MM.1S (cell line): Measurements from ENCODE around the gene ARL15.

Experiments
- DNase-seq: peaks from one replicate; pipeline ENCODE4 v3.0.0-alpha.2; 2015
- H2AFZ ChIP-seq: fragments of 300-600 bp; sonication (generic); 2 replicates; pipeline ENCODE4 v1.6.0; 2016; ENCODE audit warnings: antibody characterized with exemption, low read length
- H3F3A ChIP-seq: fragments of 300-600 bp; sonication (generic); 2 replicates; pipeline ENCODE4 v1.6.1; 2016; ENCODE audit warnings: mild to moderate bottlenecking, antibody characterized with exemption, low read length, moderate library complexity, mixed read lengths; ENCODE audit not compliant: insufficient read depth
- H3K27ac ChIP-seq: fragments of 300-600 bp; sonication (generic); 2 replicates; pipeline ENCODE4 v1.5.1; 2016; ENCODE audit warnings: mild to moderate bottlenecking, low read length
- H3K27me3 ChIP-seq: fragments of 300-600 bp; sonication (generic); replicated peaks from 2 replicates; pipeline ENCODE4 v1.6.0; 2016; ENCODE audit warnings: low read length; ENCODE audit not compliant: insufficient read depth
- H3K36me3 ChIP-seq: fragments of 300-600 bp; sonication (generic); replicated peaks from 2 replicates; pipeline ENCODE4 v1.6.1; 2016; ENCODE audit warnings: mild to moderate bottlenecking, low read length, mixed read lengths; ENCODE audit not compliant: insufficient read depth
- H3K4me1 ChIP-seq: fragments of 300-600 bp; sonication (generic); 2 replicates; pipeline ENCODE4 v1.6.1; 2016; ENCODE audit warnings: low read length, mixed read lengths
- H3K4me2 ChIP-seq: fragments of 300-600 bp; sonication (generic); 2 replicates; pipeline ENCODE4 v1.6.0; 2016; ENCODE audit warnings: low read depth, low read length
- H3K4me3 ChIP-seq: fragments of 300-600 bp; sonication (generic); 2 replicates; pipeline ENCODE4 v1.5.1; 2016; ENCODE audit warnings: low read length, mixed read lengths
- H3K79me2 ChIP-seq: fragments of 300-600 bp; sonication (generic); 2 replicates; pipeline ENCODE4 v1.6.1; 2016; ENCODE audit warnings: mixed run types, low read length, mixed read lengths
- H3K9ac ChIP-seq: fragments of 300-600 bp; sonication (generic); 2 replicates; pipeline ENCODE4 v1.6.1; 2016; ENCODE audit warnings: low read length, mixed read lengths
- H3K9me2 ChIP-seq: fragments of 300-600 bp; sonication (generic); replicated peaks from 2 replicates; pipeline ENCODE4 v1.6.1; 2016; ENCODE audit warnings: mild to moderate bottlenecking, low read length, mixed read lengths; ENCODE audit not compliant: insufficient read depth
- H3K9me3 ChIP-seq: fragments of 300-600 bp; sonication (generic); replicated peaks from 2 replicates; pipeline ENCODE4 v1.6.1; 2016; ENCODE audit warnings: mild to moderate bottlenecking, low read length, mixed read lengths; ENCODE audit not compliant: insufficient read depth
- H4K20me1 ChIP-seq: fragments of 300-600 bp; sonication (generic); 2 replicates; pipeline ENCODE4 v1.6.1; 2016; ENCODE audit warnings: mild to moderate bottlenecking, low read length, moderate library complexity, mixed read lengths; ENCODE audit not compliant: insufficient read depth
- CTCF ChIP-seq: fragments of 300-600 bp; sonication (generic); IDR thresholded peaks from 2 replicates; pipeline ENCODE4 v1.5.1; 2016; ENCODE audit warnings: antibody characterized with exemption, low read length, mixed read lengths
- EZH2 ChIP-seq: fragments of 300-600 bp; sonication (generic); optimal IDR thresholded peaks from 2 replicates; pipeline ENCODE3; 2017; ENCODE audit warnings: low read depth, mild to moderate bottlenecking, antibody characterized with exemption, low read length, mixed read lengths
- EZH2phosphoT487 ChIP-seq: fragments of 300-600 bp; sonication (generic); IDR thresholded peaks from 2 replicates; pipeline ENCODE4 v1.6.1; 2018; ENCODE audit warnings: antibody characterized with exemption, low read length

ARL15 gene

GRCh38 chr5:54156577-54156976 is 153.8 kb downstream of the ARL15 start:
- no peak overlapping the region for H3K4me3 ChIP-seq
- H3F3A ChIP-seq = no peaks in the 10 kb centered on the region
- H3K36me3 ChIP-seq = no peaks in the 10 kb centered on the region
- no peak overlapping the region for H2AFZ ChIP-seq
- no peaks in the 10 kb centered on the region for H3K27me3 ChIP-seq
- TF ChIP-seq EZH2 = no peak
- TF ChIP-seq CTCF = no peak
- no peak for TF ChIP-seq EZH2phosphoT487
- H3K79me2 ChIP-seq = no peaks in the 10 kb centered on the region
- H3K9ac ChIP-seq = no peak overlapping the region
- no peak for DNase-seq
- no peaks in the 10 kb centered on the region for H4K20me1 ChIP-seq
- no peaks in the 10 kb centered on the region for H3K9me3 ChIP-seq
- no peak overlapping the region for H3K27ac ChIP-seq
- H3K9me2 ChIP-seq = no peaks in the 10 kb centered on the region
- no peak overlapping the region for H3K4me2 ChIP-seq
- H3K4me1 ChIP-seq = no peaks in the 10 kb centered on the region

- Histone ChIP-seq H3K27me3 (no peaks in the 10 kb centered on the region), H3K4me1 (no peaks in the 10 kb centered on the region), H3K4me3 (no peak overlapping the region)
Measured at GRCh38 chr5:54150841-54151240, 159.5 kb downstream of the ARL15 start.

GRCh38 chr5:54148858-54149257 is 161.5 kb downstream of the ARL15 start:
- H3K79me2 ChIP-seq = no peaks in the 10 kb centered on the region
- H3K4me2 ChIP-seq = no peak overlapping the region
- no peak for TF ChIP-seq EZH2phosphoT487
- no peak for TF ChIP-seq EZH2
- no peak for TF ChIP-seq CTCF
- H4K20me1 ChIP-seq = no peaks in the 10 kb centered on the region
- no peaks in the 10 kb centered on the region for H3K36me3 ChIP-seq
- H3F3A ChIP-seq = no peaks in the 10 kb centered on the region
- no peak overlapping the region for H3K4me3 ChIP-seq
- H3K9ac ChIP-seq = no peak overlapping the region
- H2AFZ ChIP-seq = no peak overlapping the region
- H3K4me1 ChIP-seq = no peaks in the 10 kb centered on the region
- H3K27ac ChIP-seq = no peak overlapping the region
- no peak for DNase-seq
- no peaks in the 10 kb centered on the region for H3K9me3 ChIP-seq
- H3K27me3 ChIP-seq = no peaks in the 10 kb centered on the region
- H3K9me2 ChIP-seq = no peaks in the 10 kb centered on the region

More at GRCh38 chr5:54150841-54151240, 159.5 kb downstream of the ARL15 start:
- no peak for TF ChIP-seq EZH2phosphoT487
- TF ChIP-seq EZH2 = no peak
- TF ChIP-seq CTCF = no peak
- H3K9ac ChIP-seq = no peak overlapping the region
- no peak overlapping the region for H3K4me2 ChIP-seq
- no peaks in the 10 kb centered on the region for H4K20me1 ChIP-seq
- H3K79me2 ChIP-seq = no peaks in the 10 kb centered on the region
- no peaks in the 10 kb centered on the region for H3K36me3 ChIP-seq
- DNase-seq = no peak
- no peaks in the 10 kb centered on the region for H3K9me3 ChIP-seq
- H3K27ac ChIP-seq = no peak overlapping the region
- H2AFZ ChIP-seq = no peak overlapping the region
- no peaks in the 10 kb centered on the region for H3K9me2 ChIP-seq
- H3F3A ChIP-seq = no peaks in the 10 kb centered on the region
